Ecto neural progenitor cell (in vitro differentiated cells): ENCODE data around the gene ACER2.
"Not testable (repeated sequence)": the region's sequence is repeated elsewhere in the genome, so short reads cannot be mapped to it uniquely, and the experiment has no call there.

ENCODE experiments used
- DNase-seq: peaks from one replicate; pipeline ENCODE4 v3.0.0-alpha.2; 2018; ENCODE audit warnings: low spot score

The ACER2 gene

GRCh38 chr9:19409401-19410194 is 789 bp downstream of the ACER2 start:
- DNase-seq, result no peak

- no peak for DNase-seq
Observed at GRCh38 chr9:19410195-19410503, 1.3 kb downstream of the ACER2 start.

- no peak for DNase-seq
Observed at GRCh38 chr9:19410594-19410993, 1.8 kb downstream of the ACER2 start.

GRCh38 chr9:19411316-19411715 is 2.5 kb downstream of the ACER2 start:
- no peak for DNase-seq

GRCh38 chr9:19413456-19413855 is 4.6 kb downstream of the ACER2 start:
- DNase-seq, result not testable (repeated sequence)

- no peak for DNase-seq
Observed at GRCh38 chr9:19416143-19416542, 7.3 kb downstream of the ACER2 start.

- no peak for DNase-seq
Observed at GRCh38 chr9:19420877-19421276, 12.1 kb downstream of the ACER2 start.

- no peak for DNase-seq
Observed at GRCh38 chr9:19423163-19423562, 14.4 kb downstream of the ACER2 start.

GRCh38 chr9:19424176-19424779 is 15.5 kb downstream of the ACER2 start:
- DNase-seq, result no peak

GRCh38 chr9:19429595-19429994 is 20.8 kb downstream of the ACER2 start:
- no peak for DNase-seq

- no peak for DNase-seq
Observed at GRCh38 chr9:19430201-19430760, 21.5 kb downstream of the ACER2 start.

- DNase-seq, result no peak
Observed at GRCh38 chr9:19431361-19432171, 22.8 kb downstream of the ACER2 start.

GRCh38 chr9:19432473-19432872 is 23.7 kb downstream of the ACER2 start:
- no peak for DNase-seq

- not testable (repeated sequence) for DNase-seq
Observed at GRCh38 chr9:19433729-19434128, 24.9 kb downstream of the ACER2 start.

- no peak for DNase-seq
Observed at GRCh38 chr9:19440376-19440775, 31.6 kb downstream of the ACER2 start.

- DNase-seq, result no peak
Observed at GRCh38 chr9:19440823-19441580, 32.2 kb downstream of the ACER2 start.

GRCh38 chr9:19441730-19442129 is 32.9 kb downstream of the ACER2 start:
- DNase-seq, result no peak

GRCh38 chr9:19442240-19442639 is 33.4 kb downstream of the ACER2 start:
- no peak for DNase-seq

- DNase-seq, result no peak
Observed at GRCh38 chr9:19445452-19445851, 36.6 kb downstream of the ACER2 start.

- no peak for DNase-seq
Observed at GRCh38 chr9:19446361-19446861, 37.6 kb downstream of the ACER2 start.

GRCh38 chr9:19451240-19452087 is 42.7 kb downstream of the ACER2 start:
- no peak for DNase-seq
